GM18519 (cell line): ENCODE data around the gene CCDC157.
"Not testable (repeated sequence)": the region's sequence is repeated elsewhere in the genome, so short reads cannot be mapped to it uniquely, and the experiment has no call there.

Experiments
- ATAC-seq: cut with Tn5 transposase; IDR thresholded peaks from one replicate; pipeline ENCODE4 v1.9.1; 2021; ENCODE audit warnings: mild to moderate bottlenecking, moderate library complexity; ENCODE audit not compliant: unreplicated experiment, low FRiP score

The CCDC157 gene

GRCh38 chr22:30386608-30386959 is 29.8 kb downstream of the CCDC157 start:
- ATAC-seq = no peak

- ATAC-seq = no peak
These were observed 30.4 kb downstream of the CCDC157 start, which contains the start of gene RNF215 for GRCh38 chr22:30386960-30387827. Gene RNF215 (minus strand): TSS chr22:30387411. CDS start chr22:30387313, 98 bp downstream.

- no peak for ATAC-seq
These were observed 34.3 kb downstream of the CCDC157 start for GRCh38 chr22:30390974-30391691.

GRCh38 chr22:30392661-30393321 is 36.0 kb downstream of the CCDC157 start:
- no peak for ATAC-seq

- ATAC-seq = no peak
These were observed 36.5 kb downstream of the CCDC157 start for GRCh38 chr22:30393322-30393680.

- ATAC-seq = no peak
These were observed 37.1 kb downstream of the CCDC157 start for GRCh38 chr22:30393885-30394284.

- no peak for ATAC-seq
These were observed 40.3 kb downstream of the CCDC157 start, which contains the start of gene SEC14L2 for GRCh38 chr22:30396871-30397655. Gene SEC14L2 (plus strand): TSS chr22:30397018. CDS start chr22:30397117, 99 bp downstream.

- ATAC-seq = no peak
These were observed 41.1 kb downstream of the CCDC157 start for GRCh38 chr22:30397656-30398635.

GRCh38 chr22:30398685-30399680 is 42.2 kb downstream of the CCDC157 start:
- ATAC-seq = no peak

GRCh38 chr22:30399718-30400117 is 42.9 kb downstream of the CCDC157 start:
- ATAC-seq = no peak

- ATAC-seq = no peak
These were observed 43.4 kb downstream of the CCDC157 start for GRCh38 chr22:30400159-30400558.

- ATAC-seq = not testable (repeated sequence)
These were observed 44.2 kb downstream of the CCDC157 start for GRCh38 chr22:30401024-30401423.

- ATAC-seq = no peak
These were observed 45.4 kb downstream of the CCDC157 start for GRCh38 chr22:30402028-30402765.

GRCh38 chr22:30402766-30403104 is 45.9 kb downstream of the CCDC157 start:
- ATAC-seq = not testable (repeated sequence)

- no peak for ATAC-seq
These were observed 47.5 kb downstream of the CCDC157 start for GRCh38 chr22:30404307-30404706.

GRCh38 chr22:30405731-30406130 is 48.9 kb downstream of the CCDC157 start:
- ATAC-seq = no peak

GRCh38 chr22:30406400-30406799 is 49.6 kb downstream of the CCDC157 start:
- ATAC-seq = no peak
